Ovary (tissue), 3 donors: ENCODE results near the gene MYO5B.

Source experiments
- POLR2A ChIP-seq: fragments of 450-650 bp; IDR thresholded peaks from one replicate; pipeline ENCODE4 v1.6.1; 2017; ENCODE audit warnings: antibody characterized with exemption, mild to moderate bottlenecking, moderate library complexity
- TF ChIP-seq, protein P1 (sequence below), 3 donors: fragments of 450-650 bp in 2 of 3; fragments of 200-600 bp in 1 of 3; IDR thresholded peaks; one replicate each; pipeline versions ENCODE4 v1.5.1 to v1.8.0; 2016 to 2022; ENCODE audit warnings: antibody characterized with exemption in 3 of 3, mild to moderate bottlenecking in 1 of 3
- donor health status: DM: no; HTN: no; CAD: no.

DNA sequence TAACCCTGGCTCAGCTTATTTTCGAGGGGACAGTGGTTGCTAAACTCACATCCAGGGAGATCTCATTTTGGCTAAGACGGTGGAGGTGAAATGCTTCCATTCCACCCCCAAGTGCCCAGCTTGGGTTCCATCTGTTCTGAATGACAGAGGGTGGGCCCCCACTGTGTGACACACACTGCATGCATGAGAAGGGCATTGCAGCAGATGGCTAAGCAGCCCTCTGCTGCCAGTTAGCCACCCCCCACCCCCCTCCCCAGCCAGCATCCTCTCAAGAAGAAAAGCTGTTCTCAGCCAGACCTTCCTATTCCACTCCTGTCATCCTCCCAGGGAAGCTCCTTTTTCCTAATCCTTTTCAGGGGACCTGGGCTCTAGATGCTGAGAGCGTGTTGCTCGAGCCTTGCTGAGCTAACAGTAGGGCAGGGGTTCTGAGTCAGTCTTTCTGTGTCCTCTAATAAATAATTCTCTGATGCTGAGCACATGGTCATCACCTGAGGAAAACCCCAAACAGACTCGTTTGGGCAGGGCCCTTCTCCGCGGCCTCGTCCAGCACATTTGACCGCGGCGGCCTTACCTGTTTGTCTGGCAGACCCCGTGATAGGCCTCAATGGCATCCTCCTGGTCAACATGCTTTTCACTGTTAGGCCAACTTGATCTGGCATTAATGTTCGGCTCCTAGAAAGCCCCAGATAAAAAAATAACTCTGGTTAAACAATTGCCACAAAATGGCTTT is 332.1 kb downstream of the MYO5B start:
- TF ChIP-seq, protein P1, sequence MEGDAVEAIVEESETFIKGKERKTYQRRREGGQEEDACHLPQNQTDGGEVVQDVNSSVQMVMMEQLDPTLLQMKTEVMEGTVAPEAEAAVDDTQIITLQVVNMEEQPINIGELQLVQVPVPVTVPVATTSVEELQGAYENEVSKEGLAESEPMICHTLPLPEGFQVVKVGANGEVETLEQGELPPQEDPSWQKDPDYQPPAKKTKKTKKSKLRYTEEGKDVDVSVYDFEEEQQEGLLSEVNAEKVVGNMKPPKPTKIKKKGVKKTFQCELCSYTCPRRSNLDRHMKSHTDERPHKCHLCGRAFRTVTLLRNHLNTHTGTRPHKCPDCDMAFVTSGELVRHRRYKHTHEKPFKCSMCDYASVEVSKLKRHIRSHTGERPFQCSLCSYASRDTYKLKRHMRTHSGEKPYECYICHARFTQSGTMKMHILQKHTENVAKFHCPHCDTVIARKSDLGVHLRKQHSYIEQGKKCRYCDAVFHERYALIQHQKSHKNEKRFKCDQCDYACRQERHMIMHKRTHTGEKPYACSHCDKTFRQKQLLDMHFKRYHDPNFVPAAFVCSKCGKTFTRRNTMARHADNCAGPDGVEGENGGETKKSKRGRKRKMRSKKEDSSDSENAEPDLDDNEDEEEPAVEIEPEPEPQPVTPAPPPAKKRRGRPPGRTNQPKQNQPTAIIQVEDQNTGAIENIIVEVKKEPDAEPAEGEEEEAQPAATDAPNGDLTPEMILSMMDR (IDR thresholded peaks at IDR 0.05): no peak
- TF ChIP-seq POLR2A: no peak
